PC-3 (cell line): ENCODE data around the gene GSG1L. TPM values are rescaled to one million over a fixed set of nuclear protein-coding genes. Genes with fewer than 3 reads are reported as not detected.

Experiments
- ATAC-seq: fragments of 200-7000 bp; cut with Tn5 transposase; 2 replicates; pipeline ENCODE4 v1.9.1; 2020; ENCODE audit warnings: mild to moderate bottlenecking, moderate library complexity
- BruUV-seq: library from RNA; stranded (reverse); fragments of 400-500 nt; replicated peaks from 2 replicates; lab custom pipeline; 2021; lab: Mats Ljungman, UMichigan
- CTCF ChIA-PET: fragments of 300-600 bp; sonication (Branson Sonifier 250); formaldehyde crosslinking; loops from one replicate; lab custom pipeline; 2022; ENCODE audit warnings: antibody characterized with exemption; lab: Charles Lee
- POLR2A ChIA-PET: fragments of 300-600 bp; sonication (Branson Sonifier 250); formaldehyde crosslinking; loops from one replicate; lab custom pipeline; 2022; ENCODE audit warnings: antibody characterized with exemption; ENCODE audit not compliant: unreplicated experiment; lab: Charles Lee
- DNase-seq: peaks from one replicate; pipeline ENCODE4 v3.0.0-alpha.2; 2015
- H2AFZ ChIP-seq: fragments of 300-600 bp; sonication (generic); 2 replicates; pipeline ENCODE4 v1.6.0; 2016; ENCODE audit warnings: antibody characterized with exemption, low read length
- H3F3A ChIP-seq: fragments of 300-600 bp; sonication (generic); one replicate; pipeline ENCODE4 v1.6.0; 2017; ENCODE audit warnings: antibody characterized with exemption, low read length, control low read depth, mild to moderate bottlenecking; ENCODE audit not compliant: unreplicated experiment
- H3K27ac ChIP-seq: fragments of 300-600 bp; sonication (generic); 2 replicates; pipeline ENCODE4 v1.5.1; 2016; ENCODE audit warnings: mild to moderate bottlenecking, low read length
- H3K27me3 ChIP-seq: fragments of 300-600 bp; sonication (generic); 2 replicates; pipeline ENCODE4 v1.6.1; 2016; ENCODE audit warnings: low read length, mixed read lengths
- H3K36me3 ChIP-seq: fragments of 300-600 bp; sonication (generic); 2 replicates; pipeline ENCODE4 v1.6.1; 2016; ENCODE audit warnings: low read depth, mixed run types, low read length, mixed read lengths
- H3K4me1 ChIP-seq: fragments of 300-600 bp; sonication (generic); 2 replicates; pipeline ENCODE4 v1.5.1; 2016; ENCODE audit warnings: low read length; ENCODE audit not compliant: insufficient read depth
- H3K4me2 ChIP-seq: fragments of 300-600 bp; sonication (generic); 2 replicates; pipeline ENCODE4 v1.6.0; 2016; ENCODE audit warnings: low read length
- H3K4me3 ChIP-seq: fragments of 300-600 bp; sonication (generic); 2 replicates; pipeline ENCODE4 v1.5.1; 2016; ENCODE audit warnings: mild to moderate bottlenecking, low read length, mixed read lengths
- H3K79me2 ChIP-seq: fragments of 300-600 bp; sonication (generic); 2 replicates; pipeline ENCODE4 v1.6.1; 2017; ENCODE audit warnings: low read length, mixed read lengths
- H3K9ac ChIP-seq: fragments of 300-600 bp; sonication (generic); 2 replicates; pipeline ENCODE4 v1.6.0; 2016; ENCODE audit warnings: mild to moderate bottlenecking, low read length
- H3K9me2 ChIP-seq: fragments of 300-600 bp; sonication (generic); replicated peaks from 2 replicates; pipeline ENCODE4 v1.6.1; 2016; ENCODE audit warnings: mixed run types, low read length, mixed read lengths
- H3K9me3 ChIP-seq: fragments of 300-600 bp; sonication (generic); 2 replicates; pipeline ENCODE4 v1.6.1; 2016; ENCODE audit warnings: low read length, mixed read lengths
- H4K20me1 ChIP-seq: fragments of 300-600 bp; sonication (generic); 2 replicates; pipeline ENCODE4 v1.6.1; 2016; ENCODE audit warnings: low read length, mixed read lengths
- EZH2 ChIP-seq: fragments of 300-600 bp; sonication (generic); IDR thresholded peaks from one replicate; pipeline ENCODE4 v1.6.1; 2017; ENCODE audit warnings: antibody characterized with exemption, mild to moderate bottlenecking, low read length; ENCODE audit not compliant: unreplicated experiment
- EZH2phosphoT487 ChIP-seq: fragments of 300-600 bp; sonication (generic); IDR thresholded peaks from 2 replicates; pipeline ENCODE4 v1.6.1; 2018; ENCODE audit warnings: mild to moderate bottlenecking, antibody characterized with exemption, low read length, borderline replicate concordance
- intact Hi-C: fragments of 100-400 bp; cut with micrococcal nuclease; formaldehyde crosslinking; loops from 2 replicates; pipeline ENCODE4 v1.9.0; 2023
- total RNA-seq: library from RNA; depleted of rRNA; stranded (reverse); fragments of >200 nt; gene quantifications from 2 replicates; pipeline ENCODE4 v1.2.3, GENCODE V29; 2014
- TF ChIP-seq, protein P1 (sequence below): fragments of 300-600 bp; sonication (generic); conservative IDR thresholded peaks from 2 replicates; pipeline ENCODE4 v1.5.1; 2017; ENCODE audit warnings: antibody characterized with exemption, low read depth, mild to moderate bottlenecking, low read length

The GSG1L gene
- total RNA-seq, 1 experiment from 2014 or later, result not detected

DNA sequence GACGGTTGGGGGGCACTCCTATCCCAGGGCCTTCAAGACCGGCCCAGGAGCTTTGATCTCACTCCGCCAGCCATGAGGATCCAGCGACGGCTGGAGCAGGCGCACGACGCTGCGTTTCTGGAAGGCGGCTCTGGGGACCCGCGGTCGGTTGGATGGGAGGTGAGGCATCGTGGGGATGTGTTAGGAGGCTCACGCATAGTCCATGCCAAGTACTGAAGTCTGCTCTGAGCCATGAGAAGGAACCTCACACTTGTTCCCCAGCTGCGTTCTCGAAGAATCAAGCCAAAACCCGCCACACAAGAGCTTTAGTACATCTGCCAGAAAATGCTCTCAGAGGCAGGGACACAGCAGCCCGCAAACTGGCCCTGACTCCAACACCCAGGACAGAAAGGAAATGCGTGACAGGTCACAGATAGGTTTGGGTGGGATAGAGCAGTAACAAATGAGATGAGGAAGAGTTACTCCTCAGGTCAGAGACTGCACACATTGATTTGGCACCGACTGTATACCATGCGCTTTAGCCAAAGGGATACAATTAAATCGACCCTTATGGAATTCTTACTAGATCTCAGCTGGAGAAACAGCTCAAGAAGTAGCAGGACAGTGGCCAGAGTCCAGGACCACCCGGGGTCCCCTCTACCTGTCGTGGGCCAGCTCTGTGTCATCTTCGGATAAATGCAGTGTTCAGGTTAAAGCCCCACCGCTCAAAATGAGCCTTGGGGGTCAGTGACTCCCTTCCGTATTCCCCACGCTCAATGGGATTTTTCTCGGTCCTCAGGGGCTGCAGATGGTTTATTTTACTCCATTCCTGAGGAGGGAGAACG lies 6.7 kb upstream of the GSG1L start:
- Histone ChIP-seq H3K9me3 (no peaks in the 10 kb centered on the region), H3K9me2 (no peaks in the 10 kb centered on the region), H3K36me3 (no peaks in the 10 kb centered on the region), H3K27ac (no peak overlapping the region), H4K20me1 (no peaks in the 10 kb centered on the region), H3K9ac (no peak overlapping the region), H3F3A (no peaks in the 10 kb centered on the region), H3K4me3 (no peak overlapping the region), H3K4me2 (no peak overlapping the region), H3K4me1 (no peaks in the 10 kb centered on the region), H2AFZ (no peak overlapping the region), H3K27me3 (0 out of 2 replicates have a peak, but pooled peaks cover 8% of the 10 kb centered on the region), H3K79me2 (no peaks in the 10 kb centered on the region)
- POLR2A ChIA-PET, result no interaction called here
- DNase-seq, result no peak
- no peak for ATAC-seq
- intact Hi-C loops, result loop anchor here (1.0 to 5.0 kb wide), 2 partner anchors 98 to 428 kb away; no protein-coding TSS in a partner anchor
- CTCF ChIA-PET, result no interaction called here
- TF ChIP-seq, protein P1, sequence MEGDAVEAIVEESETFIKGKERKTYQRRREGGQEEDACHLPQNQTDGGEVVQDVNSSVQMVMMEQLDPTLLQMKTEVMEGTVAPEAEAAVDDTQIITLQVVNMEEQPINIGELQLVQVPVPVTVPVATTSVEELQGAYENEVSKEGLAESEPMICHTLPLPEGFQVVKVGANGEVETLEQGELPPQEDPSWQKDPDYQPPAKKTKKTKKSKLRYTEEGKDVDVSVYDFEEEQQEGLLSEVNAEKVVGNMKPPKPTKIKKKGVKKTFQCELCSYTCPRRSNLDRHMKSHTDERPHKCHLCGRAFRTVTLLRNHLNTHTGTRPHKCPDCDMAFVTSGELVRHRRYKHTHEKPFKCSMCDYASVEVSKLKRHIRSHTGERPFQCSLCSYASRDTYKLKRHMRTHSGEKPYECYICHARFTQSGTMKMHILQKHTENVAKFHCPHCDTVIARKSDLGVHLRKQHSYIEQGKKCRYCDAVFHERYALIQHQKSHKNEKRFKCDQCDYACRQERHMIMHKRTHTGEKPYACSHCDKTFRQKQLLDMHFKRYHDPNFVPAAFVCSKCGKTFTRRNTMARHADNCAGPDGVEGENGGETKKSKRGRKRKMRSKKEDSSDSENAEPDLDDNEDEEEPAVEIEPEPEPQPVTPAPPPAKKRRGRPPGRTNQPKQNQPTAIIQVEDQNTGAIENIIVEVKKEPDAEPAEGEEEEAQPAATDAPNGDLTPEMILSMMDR, result no peak
- TF ChIP-seq EZH2phosphoT487 (no peak), EZH2 (no peak)
- no TSS peak for BruUV-seq

DNA sequence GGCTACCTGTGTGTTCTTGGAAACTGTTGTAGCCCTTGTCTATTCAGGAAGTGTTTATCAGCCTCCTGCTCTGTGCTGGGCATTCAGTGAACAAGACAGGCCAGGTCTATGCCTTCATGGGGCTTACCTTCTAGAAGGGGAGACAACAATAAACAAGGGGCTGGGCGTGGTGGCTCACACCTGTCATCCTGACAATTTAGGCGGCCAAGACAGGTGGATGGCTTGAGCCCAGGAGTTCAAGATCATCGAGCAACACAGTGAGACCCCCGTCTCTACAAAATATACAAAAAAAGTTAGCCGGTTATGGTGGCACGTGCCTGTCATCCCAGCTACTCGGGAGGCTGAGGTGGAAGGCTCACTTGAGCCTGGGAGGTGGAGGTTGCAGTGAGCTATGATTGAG lies 5.5 kb upstream of the GSG1L start:
- BruUV-seq, result no TSS peak
- H3K4me1 ChIP-seq, result no peaks in the 10 kb centered on the region
- no peak overlapping the region for H3K27ac ChIP-seq
- intact Hi-C loops, result no loop called here
- no peak overlapping the region for H3K9ac ChIP-seq
- CTCF ChIA-PET, result no interaction called here
- POLR2A ChIA-PET, result no interaction called here
- no peak overlapping the region for H3K4me2 ChIP-seq
- H3K4me3 ChIP-seq, result no peak overlapping the region
- H3K9me2 ChIP-seq, result no peaks in the 10 kb centered on the region
- no peaks in the 10 kb centered on the region for H3K79me2 ChIP-seq
- H3K36me3 ChIP-seq, result no peaks in the 10 kb centered on the region
- no peaks in the 10 kb centered on the region for H4K20me1 ChIP-seq
- TF ChIP-seq EZH2phosphoT487, result no peak
- TF ChIP-seq EZH2, result no peak
- TF ChIP-seq, protein P1, result no peak
- no peak for ATAC-seq
- H3K9me3 ChIP-seq, result no peaks in the 10 kb centered on the region
- H2AFZ ChIP-seq, result no peak overlapping the region
- H3K27me3 ChIP-seq, result peaks cover 19% of the 10 kb centered on the region; the same call in 1 of the 2 replicates
- H3F3A ChIP-seq, result no peaks in the 10 kb centered on the region
- DNase-seq, result no peak
